H9 (cell line): Measurements from ENCODE around the gene TMIGD2. TPM values are rescaled to one million over a fixed set of nuclear protein-coding genes. Genes with fewer than 3 reads are reported as not detected.
"Not testable (repeated sequence)": the region's sequence is repeated elsewhere in the genome, so short reads cannot be mapped to it uniquely, and the experiment has no call there.

ENCODE experiments used
- DNase-seq: peaks from one replicate; pipeline ENCODE4 v3.0.0-alpha.2; 2017
- H2AFZ ChIP-seq: one replicate; pipeline ENCODE4 v1.6.1; 2013; ENCODE audit warnings: mild to moderate bottlenecking, low read length, control low read depth, moderate library complexity
- H2AK5ac ChIP-seq: 2 replicates; pipeline ENCODE4 v1.6.1; 2013; ENCODE audit warnings: low read length, control low read depth, mixed read lengths; ENCODE audit not compliant: insufficient read length
- H2BK120ac ChIP-seq: one replicate; pipeline ENCODE4 v1.6.1; 2013; ENCODE audit warnings: low read depth, mild to moderate bottlenecking, low read length, control low read depth, inconsistent platforms; ENCODE audit not compliant: poor library complexity, severe bottlenecking
- H2BK12ac ChIP-seq: 2 replicates; pipeline ENCODE4 v1.6.1; 2013; ENCODE audit warnings: low read length, control low read depth, mixed read lengths, low read depth; ENCODE audit not compliant: insufficient read length
- H2BK15ac ChIP-seq: 2 replicates; pipeline ENCODE4 v1.6.1; 2013; ENCODE audit warnings: low read depth, low read length, control low read depth
- H2BK20ac ChIP-seq: one replicate; pipeline ENCODE4 v1.6.1; 2013; ENCODE audit warnings: low read depth, mild to moderate bottlenecking, low read length, control low read depth, inconsistent platforms; ENCODE audit not compliant: poor library complexity, severe bottlenecking
- H2BK5ac ChIP-seq: 2 replicates; pipeline ENCODE4 v1.6.1; 2013; ENCODE audit warnings: low read length, control low read depth, mixed read lengths; ENCODE audit not compliant: insufficient read length
- H3K14ac ChIP-seq: 2 replicates; pipeline ENCODE4 v1.6.1; 2013; ENCODE audit warnings: low read length, control low read depth; ENCODE audit not compliant: insufficient read depth
- H3K18ac ChIP-seq: 2 replicates; pipeline ENCODE4 v1.6.1; 2013; ENCODE audit warnings: low read depth, mild to moderate bottlenecking, mixed read lengths, low read length, control low read depth; ENCODE audit not compliant: insufficient read length
- H3K23ac ChIP-seq: 2 replicates; pipeline ENCODE4 v1.6.1; 2013; ENCODE audit warnings: low read length, control low read depth, mixed read lengths, low read depth; ENCODE audit not compliant: insufficient read length
- H3K23me2 ChIP-seq: 2 replicates; pipeline ENCODE4 v1.6.1; 2013; ENCODE audit warnings: low read depth, mild to moderate bottlenecking, mixed read lengths, low read length, control low read depth; ENCODE audit not compliant: insufficient read length, poor library complexity, severe bottlenecking
- H3K27ac ChIP-seq: 2 replicates; pipeline ENCODE4 v1.5.1; 2013; ENCODE audit warnings: low read length, control low read depth, mixed read lengths, low read depth; ENCODE audit not compliant: insufficient read length
- H3K27me3 ChIP-seq: 2 replicates; pipeline ENCODE4 v1.6.1; 2013; ENCODE audit warnings: low read length, control low read depth, inconsistent platforms; ENCODE audit not compliant: insufficient read depth
- H3K4ac ChIP-seq: 2 replicates; pipeline ENCODE4 v1.6.1; 2013; ENCODE audit warnings: low read depth, mild to moderate bottlenecking, control low read depth, inconsistent platforms, low read length, moderate library complexity
- H3K4me1 ChIP-seq: 2 replicates; pipeline ENCODE4 v1.6.1; 2013; ENCODE audit warnings: low read length, control low read depth, inconsistent platforms; ENCODE audit not compliant: insufficient read depth
- H3K4me2 ChIP-seq: 2 replicates; pipeline ENCODE4 v1.6.1; 2013; ENCODE audit warnings: low read length, control low read depth, mixed read lengths; ENCODE audit not compliant: insufficient read length, insufficient read depth
- H3K56ac ChIP-seq: 2 replicates; pipeline ENCODE4 v1.6.1; 2013; ENCODE audit warnings: low read depth, mild to moderate bottlenecking, mixed read lengths, low read length, control low read depth; ENCODE audit not compliant: insufficient read length
- H3K79me1 ChIP-seq: 2 replicates; pipeline ENCODE4 v1.6.1; 2013; ENCODE audit warnings: low read depth, mild to moderate bottlenecking, moderate library complexity, low read length, control low read depth, inconsistent platforms; ENCODE audit not compliant: insufficient read depth, poor library complexity, severe bottlenecking
- H3K79me2 ChIP-seq: 2 replicates; pipeline ENCODE4 v1.6.1; 2013; ENCODE audit warnings: low read length, control low read depth, inconsistent platforms; ENCODE audit not compliant: insufficient read depth
- H3K9ac ChIP-seq: 2 replicates; pipeline ENCODE4 v1.6.1; 2013; ENCODE audit warnings: low read length, control low read depth, mixed read lengths; ENCODE audit not compliant: insufficient read length; ENCODE audit errors: extremely low read depth
- H3K9me3 ChIP-seq: one replicate; pipeline ENCODE4 v1.6.1; 2013; ENCODE audit warnings: low read depth, low read length, inconsistent platforms; ENCODE audit not compliant: control insufficient read depth
- H3T11ph ChIP-seq: one replicate; pipeline ENCODE4 v1.6.1; 2013; ENCODE audit warnings: mild to moderate bottlenecking, low read length, control low read depth, inconsistent platforms
- H4K20me1 ChIP-seq: one replicate; pipeline ENCODE4 v1.6.1; 2013; ENCODE audit not compliant: control insufficient read depth, insufficient read length, insufficient read depth
- H4K5ac ChIP-seq: 2 replicates; pipeline ENCODE4 v1.6.1; 2013; ENCODE audit warnings: low read depth, mild to moderate bottlenecking, mixed read lengths, low read length, control low read depth; ENCODE audit not compliant: insufficient read length
- H4K8ac ChIP-seq: replicated peaks from 2 replicates; pipeline ENCODE4 v1.6.1; 2013; ENCODE audit warnings: low read length, control low read depth, mixed read lengths, low read depth; ENCODE audit not compliant: insufficient read length
- H4K91ac ChIP-seq: 2 replicates; pipeline ENCODE4 v1.6.1; 2013; ENCODE audit warnings: low read depth, mild to moderate bottlenecking, moderate library complexity, mixed read lengths, low read length, control low read depth; ENCODE audit not compliant: insufficient read length
- H3K27ac Mint-ChIP-seq, 3 experiments: 2 replicates in 2 of 3; 3 replicates in 1 of 3; pipeline ENCODE4 v1.8.0; 2020 to 2021; ENCODE audit warnings: mixed read lengths in 3 of 3, mild to moderate bottlenecking in 1 of 3, moderate library complexity in 1 of 3
- H3K27me3 Mint-ChIP-seq: 2 replicates; pipeline ENCODE4 v1.8.0; 2021; ENCODE audit warnings: low read depth, mild to moderate bottlenecking, moderate library complexity, mixed read lengths
- H3K36me3 Mint-ChIP-seq, 3 experiments: 2 replicates in 2 of 3; 3 replicates in 1 of 3; pipeline ENCODE4 v1.8.0; 2020 to 2021; ENCODE audit warnings: low read depth in 3 of 3, mixed read lengths in 3 of 3; ENCODE audit not compliant: insufficient read depth in 1 of 3
- H3K4me1 Mint-ChIP-seq, 2 experiments: 2 replicates each; pipeline ENCODE4 v1.8.0; 2020; ENCODE audit warnings: mixed read lengths in 2 of 2
- H3K4me3 Mint-ChIP-seq, 2 experiments: 2 replicates in 1 of 2; 3 replicates in 1 of 2; pipeline ENCODE4 v1.8.0; 2020 to 2021; ENCODE audit warnings: mild to moderate bottlenecking in 2 of 2, mixed read lengths in 2 of 2, moderate library complexity in 1 of 2
- H3K9me3 Mint-ChIP-seq, 2 experiments: 2 replicates in 1 of 2; 3 replicates in 1 of 2; pipeline ENCODE4 v1.8.0; 2020; ENCODE audit warnings: mild to moderate bottlenecking in 2 of 2, mixed read lengths in 2 of 2, moderate library complexity in 1 of 2
- CTCF ChIP-seq: fragments of 200-600 bp; sonication (generic); conservative IDR thresholded peaks from 3 replicates; pipeline ENCODE4 v1.8.0; 2021; ENCODE audit warnings: antibody characterized with exemption, mild to moderate bottlenecking
- WGBS: extraction: QIAGEN DNeasy Blood & Tissue Kit; methylation state at CpG from one replicate; pipeline ENCODE4 v1.1.7; 2013; ENCODE audit warnings: missing lambda C conversion rate, low lambda C conversion rate, mixed read lengths; ENCODE audit not compliant: insufficient read length; ENCODE audit errors: extremely low coverage; 5-methylcytosine and 5-hydroxymethylcytosine counted together
- total RNA-seq: library from RNA; stranded (reverse); gene quantifications from 2 replicates; pipeline ENCODE4 v1.2.1, GENCODE V29; 2021

TMIGD2 gene
- total RNA-seq, 1 experiment from 2014 or later, result 0.26 TPM

GRCh38 chr19:4288091-4288777 is 14.0 kb downstream of the TMIGD2 start:
- peaks cover 26% of the 10 kb centered on the region for H3K27me3 Mint-ChIP-seq
- no peak overlapping the region for H4K91ac ChIP-seq
- peaks cover 2 to 16% of the 10 kb centered on the region in 2 experiments for H3K4me1 Mint-ChIP-seq
- H3T11ph ChIP-seq, result no peak overlapping the region
- H3K79me2 ChIP-seq, result no peaks in the 10 kb centered on the region
- DNase-seq, result peak; percentile 78
- H3K56ac ChIP-seq, result no peak overlapping the region
- H2BK120ac ChIP-seq, result no peak overlapping the region
- H4K5ac ChIP-seq, result no peak overlapping the region
- no peak overlapping the region for H3K4ac ChIP-seq
- H3K4me3 Mint-ChIP-seq, result no peak overlapping the region; a peak in 1 of 5 replicates
- no peaks in the 10 kb centered on the region for H3K27me3 ChIP-seq
- no peaks in the 10 kb centered on the region for H3K4me1 ChIP-seq
- TF ChIP-seq CTCF, result no peak
- no peak overlapping the region for H3K27ac ChIP-seq
- H4K20me1 ChIP-seq, result no peaks in the 10 kb centered on the region
- H3K9me3 ChIP-seq, result no peaks in the 10 kb centered on the region
- no peak overlapping the region for H2BK15ac ChIP-seq
- H3K23me2 ChIP-seq, result no peaks in the 10 kb centered on the region
- no peaks in the 10 kb centered on the region for H3K79me1 ChIP-seq
- H4K8ac ChIP-seq, result no peak overlapping the region
- H3K23ac ChIP-seq, result no peak overlapping the region
- H2BK5ac ChIP-seq, result no peak overlapping the region
- no peak overlapping the region for H3K9ac ChIP-seq
- H3K27ac Mint-ChIP-seq, result no peak overlapping the region; a peak in 1 of 7 replicates
- H2BK12ac ChIP-seq, result no peak overlapping the region
- H3K9me3 Mint-ChIP-seq, result no peaks in the 10 kb centered on the region; a peak in 1 of 5 replicates
- no CpG with 5 or more reads among the region's 16 CpGs for WGBS
- H3K4me2 ChIP-seq, result no peak overlapping the region
- H3K18ac ChIP-seq, result no peak overlapping the region
- no peak overlapping the region for H2AFZ ChIP-seq
- H2AK5ac ChIP-seq, result no peak overlapping the region
- no peak overlapping the region for H3K14ac ChIP-seq
- H2BK20ac ChIP-seq, result no peak overlapping the region
- no peaks in the 10 kb centered on the region for H3K36me3 Mint-ChIP-seq

- not testable (repeated sequence) for H3K27me3 ChIP-seq, H3K4ac ChIP-seq, H2BK20ac ChIP-seq, H2BK15ac ChIP-seq, H3K79me2 ChIP-seq, H3K9me3 ChIP-seq, H3K4me2 ChIP-seq, H4K91ac ChIP-seq, H3K36me3 Mint-ChIP-seq, H2BK120ac ChIP-seq, H3K27ac Mint-ChIP-seq, H4K5ac ChIP-seq, H2AK5ac ChIP-seq, H3K23me2 ChIP-seq, H3K14ac ChIP-seq, H3K18ac ChIP-seq, H3K27ac ChIP-seq, H4K8ac ChIP-seq, DNase-seq, H3K56ac ChIP-seq, H3K23ac ChIP-seq, H3K4me3 Mint-ChIP-seq, H2BK5ac ChIP-seq, H3K9ac ChIP-seq, H4K20me1 ChIP-seq, H2AFZ ChIP-seq, H3K79me1 ChIP-seq, H2BK12ac ChIP-seq, H3T11ph ChIP-seq, H3K9me3 Mint-ChIP-seq, H3K4me1 ChIP-seq
- Mint-ChIP-seq H3K4me1 (peaks cover 2 to 15% of the 10 kb centered on the region in 2 experiments), H3K27me3 (peaks cover 46% of the 10 kb centered on the region)
- no CpG with 5 or more reads among the region's 4 CpGs for WGBS
These were observed 16.0 kb downstream of the TMIGD2 start for GRCh38 chr19:4286141-4286540.
